Mesenchymal stem cell (in vitro differentiated cells and primary cell): ENCODE data around the gene USP28. TPM values are rescaled to one million over a fixed set of nuclear protein-coding genes. Genes with fewer than 3 reads are reported as not detected.
"Not testable (repeated sequence)": the region's sequence is repeated elsewhere in the genome, so short reads cannot be mapped to it uniquely, and the experiment has no call there.

ENCODE experiments used
- DNase-seq: peaks from one replicate; pipeline ENCODE4 v3.0.0-alpha.2; 2013
- H2AFZ ChIP-seq: one replicate; pipeline ENCODE4 v1.6.1; 2013; ENCODE audit warnings: low read depth, mild to moderate bottlenecking, control low read depth, inconsistent platforms, low read length, moderate library complexity
- H2AK5ac ChIP-seq: 2 replicates; pipeline ENCODE4 v1.6.1; 2013; ENCODE audit warnings: low read length, moderate library complexity, mild to moderate bottlenecking, inconsistent platforms; ENCODE audit not compliant: severe bottlenecking
- H2BK120ac ChIP-seq: one replicate; pipeline ENCODE4 v1.6.1; 2013; ENCODE audit warnings: low read depth, mild to moderate bottlenecking, inconsistent platforms, low read length, moderate library complexity
- H2BK12ac ChIP-seq, 2 experiments: one replicate each; pipeline ENCODE4 v1.6.1; 2013; ENCODE audit warnings: inconsistent platforms in 2 of 2, low read length in 2 of 2, mild to moderate bottlenecking in 2 of 2, moderate library complexity in 2 of 2, control low read depth in 1 of 2
- H2BK15ac ChIP-seq: one replicate; pipeline ENCODE4 v1.6.1; 2013; ENCODE audit warnings: mild to moderate bottlenecking, low read depth, inconsistent platforms; ENCODE audit not compliant: poor library complexity, severe bottlenecking
- H2BK5ac ChIP-seq: 2 replicates; pipeline ENCODE4 v1.6.1; 2013; ENCODE audit warnings: low read depth, mild to moderate bottlenecking, low read length, control low read depth, inconsistent platforms; ENCODE audit not compliant: poor library complexity, severe bottlenecking
- H3K14ac ChIP-seq, 2 experiments: one replicate each; pipeline ENCODE4 v1.6.1; 2013; ENCODE audit warnings: inconsistent platforms in 2 of 2, low read length in 2 of 2, control low read depth in 1 of 2, mild to moderate bottlenecking in 1 of 2, moderate library complexity in 1 of 2
- H3K18ac ChIP-seq, 2 experiments: one replicate each; pipeline ENCODE4 v1.6.1; 2013; ENCODE audit warnings: inconsistent platforms in 2 of 2, low read length in 2 of 2, control low read depth in 1 of 2, low read depth in 1 of 2, mild to moderate bottlenecking in 1 of 2
- H3K23ac ChIP-seq, 2 experiments: one replicate each; pipeline ENCODE4 v1.6.1; 2013; ENCODE audit warnings: inconsistent platforms in 2 of 2, low read length in 2 of 2, mild to moderate bottlenecking in 2 of 2, moderate library complexity in 2 of 2, control low read depth in 1 of 2
- H3K27ac ChIP-seq: 2 replicates; pipeline ENCODE4 v1.5.1; 2013; ENCODE audit warnings: mild to moderate bottlenecking, moderate library complexity, low read length, control low read depth, inconsistent platforms; ENCODE audit not compliant: poor library complexity, severe bottlenecking
- H3K27me3 ChIP-seq, 2 experiments: 2 replicates each; pipeline versions ENCODE4 v1.6.1 to v1.7.0; 2013; ENCODE audit warnings: low read length in 2 of 2, mild to moderate bottlenecking in 2 of 2, moderate library complexity in 2 of 2, control low read depth in 1 of 2, inconsistent platforms in 1 of 2; ENCODE audit not compliant: control insufficient read depth in 1 of 2, insufficient read depth in 1 of 2
- H3K36me3 ChIP-seq, 2 experiments: 2 replicates each; pipeline versions ENCODE4 v1.6.1 to v1.7.0; 2013; ENCODE audit warnings: low read length in 2 of 2, control low read depth in 1 of 2, inconsistent platforms in 1 of 2, low read depth in 1 of 2, mild to moderate bottlenecking in 1 of 2; ENCODE audit not compliant: insufficient read depth in 2 of 2, control insufficient read depth in 1 of 2
- H3K4ac ChIP-seq, 2 experiments: one replicate each; pipeline ENCODE4 v1.6.1; 2013; ENCODE audit warnings: inconsistent platforms in 2 of 2, low read length in 2 of 2, mild to moderate bottlenecking in 2 of 2, moderate library complexity in 2 of 2, control low read depth in 1 of 2, low read depth in 1 of 2
- H3K4me1 ChIP-seq: 2 replicates; pipeline ENCODE4 v1.6.1; 2013; ENCODE audit warnings: low read depth, low read length, control low read depth; ENCODE audit not compliant: control insufficient read depth, insufficient read depth
- H3K4me2 ChIP-seq: 2 replicates; pipeline ENCODE4 v1.6.1; 2013; ENCODE audit warnings: low read length, mild to moderate bottlenecking, inconsistent platforms; ENCODE audit not compliant: poor library complexity, severe bottlenecking
- H3K4me3 ChIP-seq, 2 experiments: 2 replicates each; pipeline versions ENCODE4 v1.5.1 to v1.7.0; 2013; ENCODE audit warnings: low read length in 2 of 2, mild to moderate bottlenecking in 2 of 2, control low read depth in 1 of 2, low read depth in 1 of 2; ENCODE audit not compliant: insufficient read depth in 1 of 2
- H3K79me1 ChIP-seq: replicated peaks from 2 replicates; pipeline ENCODE4 v1.6.1; 2013; ENCODE audit warnings: mild to moderate bottlenecking, control low read depth, low read length, inconsistent platforms; ENCODE audit not compliant: poor library complexity, severe bottlenecking
- H3K9ac ChIP-seq: 2 replicates; pipeline ENCODE4 v1.7.0; 2013; ENCODE audit warnings: mild to moderate bottlenecking, low read length, moderate library complexity
- H3K9me3 ChIP-seq: 2 replicates; pipeline ENCODE4 v1.7.0; 2013; ENCODE audit warnings: mild to moderate bottlenecking, low read length; ENCODE audit not compliant: control insufficient read depth
- H4K8ac ChIP-seq: one replicate; pipeline ENCODE4 v1.6.1; 2013; ENCODE audit warnings: inconsistent platforms, mild to moderate bottlenecking, low read length, moderate library complexity
- H4K91ac ChIP-seq: one replicate; pipeline ENCODE4 v1.6.1; 2013; ENCODE audit warnings: mild to moderate bottlenecking, low read length, inconsistent platforms
- WGBS: methylation state at CpG from one replicate; pipeline ENCODE4 v1.1.7; 2013; ENCODE audit warnings: mixed read lengths; 5-methylcytosine and 5-hydroxymethylcytosine counted together
- polyA plus RNA-seq, 2 experiments: library from polyadenylated mRNA; stranded (reverse); fragments of 200-250 nt; gene quantifications; one replicate each; pipeline ENCODE4 v1.2.3, GENCODE V29; 2013

USP28 gene
- 10.4 TPM for polyA plus RNA-seq (2013, experiment 1 of 2)
- polyA plus RNA-seq (2013, experiment 2 of 2), result 11.0 TPM

- no peak within 1 kb of the TSS for H2BK12ac ChIP-seq
Observed at GRCh38 chr11:113875234-113876073, at the start of gene USP28. TSS of gene USP28 (minus strand) at chr11:113875572. CDS start at chr11:113875501, 71 bp downstream.

GRCh38 chr11:113923572-113923971 lies 48.2 kb upstream of the USP28 start:
- Histone ChIP-seq H3K14ac (no peak overlapping the region), H3K79me1 (no peaks in the 10 kb centered on the region), H3K4me3 (no peak overlapping the region), H3K4me1 (no peaks in the 10 kb centered on the region), H3K9me3 (no peaks in the 10 kb centered on the region), H2BK12ac (no peak overlapping the region), H3K36me3 (no peaks in the 10 kb centered on the region), H2AFZ (no peak overlapping the region), H2BK5ac (no peak overlapping the region), H4K8ac (no peak overlapping the region), H3K4me2 (no peak overlapping the region), H2AK5ac (no peak overlapping the region), H3K23ac (no peak overlapping the region), H2BK120ac (no peak overlapping the region), H4K91ac (no peak overlapping the region), H3K18ac (no peak overlapping the region), H2BK15ac (no peak overlapping the region), H3K4ac (no peak overlapping the region), H3K27me3 (peaks cover 0 to 7% of the 10 kb centered on the region in 2 experiments), H3K27ac (no peak overlapping the region), H3K9ac (no peak overlapping the region)
- no peak for DNase-seq
- 83% methylated on average over 1 of the region's 2 CpGs for WGBS

More at GRCh38 chr11:113875234-113876073, at the start of gene USP28:
- H2BK15ac ChIP-seq, result peak within 1 kb of the TSS; percentile 69
- H3K4me1 ChIP-seq, result peaks cover 5% of the 10 kb centered on the region
- no peaks in the 10 kb centered on the region for H3K27me3 ChIP-seq
- peak within 1 kb of the TSS; percentile 81 to 96 for H3K4ac ChIP-seq
- peak within 1 kb of the TSS; percentile 94 for H2AFZ ChIP-seq
- peak within 1 kb of the TSS; percentile 91 for H3K9ac ChIP-seq
- peak within 1 kb of the TSS; percentile 98 to 99 for H3K18ac ChIP-seq
- H3K23ac ChIP-seq, result peak within 1 kb of the TSS in 1 of 2 experiments; percentile 99
- H3K79me1 ChIP-seq, result peaks cover 13% of the 10 kb centered on the region
- peak within 1 kb of the TSS; percentile 84 for H2AK5ac ChIP-seq
- peak within 1 kb of the TSS; percentile 92 for H2BK5ac ChIP-seq
- H3K14ac ChIP-seq, result no peak within 1 kb of the TSS
- peak within 1 kb of the TSS; percentile 99 for H3K27ac ChIP-seq
- H2BK120ac ChIP-seq, result peak within 1 kb of the TSS; percentile 73
- H4K91ac ChIP-seq, result peak within 1 kb of the TSS; percentile 96
- no peaks in the 10 kb centered on the region for H3K36me3 ChIP-seq
- peak; percentile 94 for DNase-seq
- peak within 1 kb of the TSS; percentile 98 for H4K8ac ChIP-seq
- WGBS, result 0% methylated on average over 58 of the region's 95 CpGs
- no peaks in the 10 kb centered on the region for H3K9me3 ChIP-seq
- peak within 1 kb of the TSS; percentile 89 to 93 for H3K4me3 ChIP-seq
- peak within 1 kb of the TSS; percentile 96 for H3K4me2 ChIP-seq

DNA sequence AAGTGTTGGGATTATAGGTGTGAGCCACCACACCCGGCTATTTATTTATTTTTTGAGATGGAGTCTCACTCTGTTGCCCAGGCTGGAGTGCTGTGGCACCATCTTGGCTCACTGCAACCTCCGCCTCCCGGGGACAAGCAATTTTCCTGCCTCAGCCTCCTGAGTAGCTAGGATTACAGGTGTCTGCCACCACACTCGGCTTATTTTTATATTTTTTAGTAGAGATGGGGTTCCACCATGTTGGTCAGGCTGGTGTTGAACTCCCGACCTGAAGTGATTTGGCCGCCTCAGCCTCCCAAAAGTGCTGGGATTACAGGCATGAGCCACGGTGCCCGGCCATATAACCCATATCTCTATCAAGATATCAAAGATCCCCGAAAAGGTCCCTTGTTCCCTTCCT lies 36.1 kb upstream of the USP28 start:
- not testable (repeated sequence) for H2BK15ac ChIP-seq, H3K9ac ChIP-seq, H4K8ac ChIP-seq, H2BK5ac ChIP-seq, H3K4me2 ChIP-seq, H3K18ac ChIP-seq, H2BK120ac ChIP-seq, H3K14ac ChIP-seq, DNase-seq, H2BK12ac ChIP-seq, H3K79me1 ChIP-seq, H2AK5ac ChIP-seq, H3K4me3 ChIP-seq, H3K36me3 ChIP-seq, H3K4ac ChIP-seq, H2AFZ ChIP-seq, H3K27ac ChIP-seq, H3K4me1 ChIP-seq, H3K9me3 ChIP-seq, H4K91ac ChIP-seq, H3K23ac ChIP-seq
- 87% methylated on average over 7 of the region's 9 CpGs for WGBS
- peaks cover 21 to 28% of the 10 kb centered on the region in 2 experiments for H3K27me3 ChIP-seq

GRCh38 chr11:113908098-113908497 lies 32.7 kb upstream of the USP28 start:
- no peak overlapping the region for H3K27ac ChIP-seq
- no peak overlapping the region for H2BK5ac ChIP-seq
- no peak overlapping the region for H3K18ac ChIP-seq
- no peak overlapping the region for H2BK15ac ChIP-seq
- H3K9me3 ChIP-seq, result no peaks in the 10 kb centered on the region
- H3K4me1 ChIP-seq, result no peaks in the 10 kb centered on the region
- H4K8ac ChIP-seq, result no peak overlapping the region
- no peak overlapping the region for H3K23ac ChIP-seq
- no peak overlapping the region for H3K4me3 ChIP-seq
- H3K9ac ChIP-seq, result no peak overlapping the region
- H4K91ac ChIP-seq, result no peak overlapping the region
- H2AK5ac ChIP-seq, result no peak overlapping the region
- 89% methylated on average over 9 of the region's 9 CpGs for WGBS
- no peak overlapping the region for H3K14ac ChIP-seq
- no peak for DNase-seq
- no peak overlapping the region for H2BK12ac ChIP-seq
- H3K36me3 ChIP-seq, result no peaks in the 10 kb centered on the region
- no peak overlapping the region for H2BK120ac ChIP-seq
- H3K4ac ChIP-seq, result no peak overlapping the region
- no peak overlapping the region for H2AFZ ChIP-seq
- peaks cover 26 to 38% of the 10 kb centered on the region in 2 experiments for H3K27me3 ChIP-seq
- no peak overlapping the region for H3K4me2 ChIP-seq
- H3K79me1 ChIP-seq, result no peaks in the 10 kb centered on the region
